MM.1S (cell line): ENCODE measurements around the gene MYO5C.

Experiments
- DNase-seq: peaks from one replicate; pipeline ENCODE4 v3.0.0-alpha.2; 2015
- H2AFZ ChIP-seq: fragments of 300-600 bp; sonication (generic); 2 replicates; pipeline ENCODE4 v1.6.0; 2016; ENCODE audit warnings: antibody characterized with exemption, low read length
- H3F3A ChIP-seq: fragments of 300-600 bp; sonication (generic); 2 replicates; pipeline ENCODE4 v1.6.1; 2016; ENCODE audit warnings: mild to moderate bottlenecking, antibody characterized with exemption, low read length, moderate library complexity, mixed read lengths; ENCODE audit not compliant: insufficient read depth
- H3K27ac ChIP-seq: fragments of 300-600 bp; sonication (generic); 2 replicates; pipeline ENCODE4 v1.5.1; 2016; ENCODE audit warnings: mild to moderate bottlenecking, low read length
- H3K27me3 ChIP-seq: fragments of 300-600 bp; sonication (generic); replicated peaks from 2 replicates; pipeline ENCODE4 v1.6.0; 2016; ENCODE audit warnings: low read length; ENCODE audit not compliant: insufficient read depth
- H3K36me3 ChIP-seq: fragments of 300-600 bp; sonication (generic); replicated peaks from 2 replicates; pipeline ENCODE4 v1.6.1; 2016; ENCODE audit warnings: mild to moderate bottlenecking, low read length, mixed read lengths; ENCODE audit not compliant: insufficient read depth
- H3K4me1 ChIP-seq: fragments of 300-600 bp; sonication (generic); 2 replicates; pipeline ENCODE4 v1.6.1; 2016; ENCODE audit warnings: low read length, mixed read lengths
- H3K4me2 ChIP-seq: fragments of 300-600 bp; sonication (generic); 2 replicates; pipeline ENCODE4 v1.6.0; 2016; ENCODE audit warnings: low read depth, low read length
- H3K4me3 ChIP-seq: fragments of 300-600 bp; sonication (generic); 2 replicates; pipeline ENCODE4 v1.5.1; 2016; ENCODE audit warnings: low read length, mixed read lengths
- H3K79me2 ChIP-seq: fragments of 300-600 bp; sonication (generic); 2 replicates; pipeline ENCODE4 v1.6.1; 2016; ENCODE audit warnings: mixed run types, low read length, mixed read lengths
- H3K9ac ChIP-seq: fragments of 300-600 bp; sonication (generic); 2 replicates; pipeline ENCODE4 v1.6.1; 2016; ENCODE audit warnings: low read length, mixed read lengths
- H3K9me2 ChIP-seq: fragments of 300-600 bp; sonication (generic); replicated peaks from 2 replicates; pipeline ENCODE4 v1.6.1; 2016; ENCODE audit warnings: mild to moderate bottlenecking, low read length, mixed read lengths; ENCODE audit not compliant: insufficient read depth
- H3K9me3 ChIP-seq: fragments of 300-600 bp; sonication (generic); replicated peaks from 2 replicates; pipeline ENCODE4 v1.6.1; 2016; ENCODE audit warnings: mild to moderate bottlenecking, low read length, mixed read lengths; ENCODE audit not compliant: insufficient read depth
- H4K20me1 ChIP-seq: fragments of 300-600 bp; sonication (generic); 2 replicates; pipeline ENCODE4 v1.6.1; 2016; ENCODE audit warnings: mild to moderate bottlenecking, low read length, moderate library complexity, mixed read lengths; ENCODE audit not compliant: insufficient read depth
- EZH2 ChIP-seq: fragments of 300-600 bp; sonication (generic); optimal IDR thresholded peaks from 2 replicates; pipeline ENCODE3; 2017; ENCODE audit warnings: low read depth, mild to moderate bottlenecking, antibody characterized with exemption, low read length, mixed read lengths
- EZH2phosphoT487 ChIP-seq: fragments of 300-600 bp; sonication (generic); IDR thresholded peaks from 2 replicates; pipeline ENCODE4 v1.6.1; 2018; ENCODE audit warnings: antibody characterized with exemption, low read length
- TF ChIP-seq, protein P1 (sequence below): fragments of 300-600 bp; sonication (generic); IDR thresholded peaks from 2 replicates; pipeline ENCODE4 v1.5.1; 2016; ENCODE audit warnings: antibody characterized with exemption, low read length, mixed read lengths

MYO5C gene

DNA sequence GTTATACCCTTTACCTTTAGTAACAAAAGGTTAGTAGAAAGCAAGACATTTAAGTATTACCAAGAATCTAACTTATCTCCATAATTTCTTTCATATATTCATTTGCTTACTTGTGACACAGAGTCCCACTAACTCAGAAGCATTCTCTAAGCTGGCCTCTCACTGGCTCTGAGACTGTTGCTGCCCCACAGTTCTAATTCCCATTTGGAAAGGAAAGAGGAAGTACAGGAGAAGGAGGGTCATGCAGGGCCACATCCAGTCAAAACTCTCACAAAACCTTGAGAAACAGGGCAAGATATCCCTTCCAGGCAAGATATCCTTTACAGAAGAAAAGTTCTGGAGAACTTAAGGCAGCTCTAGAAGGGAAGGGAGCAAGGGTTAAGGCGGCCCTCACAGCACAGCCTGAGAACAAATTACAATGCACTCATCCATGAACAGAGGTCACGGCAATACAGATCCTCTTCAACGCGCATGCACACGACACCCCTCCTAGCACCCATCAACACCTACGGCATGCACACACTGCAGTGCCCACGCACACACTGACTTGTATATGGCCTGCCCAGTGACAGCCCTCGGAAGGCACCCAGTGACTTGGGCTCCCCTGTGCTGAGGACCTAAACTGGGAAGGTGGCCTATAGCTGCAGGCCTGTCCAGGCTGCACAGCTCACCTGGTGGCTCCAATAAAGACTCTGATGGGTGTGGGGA lies 13.0 kb upstream of the MYO5C start:
- H3K27ac ChIP-seq, result no peak overlapping the region
- no peak overlapping the region for H3K9ac ChIP-seq
- H2AFZ ChIP-seq, result no peak overlapping the region
- no peaks in the 10 kb centered on the region for H3K9me2 ChIP-seq
- no peaks in the 10 kb centered on the region for H3K27me3 ChIP-seq
- no peak overlapping the region for H3K4me2 ChIP-seq
- H3K79me2 ChIP-seq, result no peaks in the 10 kb centered on the region
- H3K4me1 ChIP-seq, result no peaks in the 10 kb centered on the region
- H3K36me3 ChIP-seq, result peaks cover 9% of the 10 kb centered on the region; the same call in 1 of the 2 replicates
- no peak for DNase-seq
- H3K4me3 ChIP-seq, result no peak overlapping the region
- 0 out of 2 replicates have a peak, but pooled peaks cover 4% of the 10 kb centered on the region for H3F3A ChIP-seq
- H4K20me1 ChIP-seq, result no peaks in the 10 kb centered on the region
- TF ChIP-seq, protein P1, sequence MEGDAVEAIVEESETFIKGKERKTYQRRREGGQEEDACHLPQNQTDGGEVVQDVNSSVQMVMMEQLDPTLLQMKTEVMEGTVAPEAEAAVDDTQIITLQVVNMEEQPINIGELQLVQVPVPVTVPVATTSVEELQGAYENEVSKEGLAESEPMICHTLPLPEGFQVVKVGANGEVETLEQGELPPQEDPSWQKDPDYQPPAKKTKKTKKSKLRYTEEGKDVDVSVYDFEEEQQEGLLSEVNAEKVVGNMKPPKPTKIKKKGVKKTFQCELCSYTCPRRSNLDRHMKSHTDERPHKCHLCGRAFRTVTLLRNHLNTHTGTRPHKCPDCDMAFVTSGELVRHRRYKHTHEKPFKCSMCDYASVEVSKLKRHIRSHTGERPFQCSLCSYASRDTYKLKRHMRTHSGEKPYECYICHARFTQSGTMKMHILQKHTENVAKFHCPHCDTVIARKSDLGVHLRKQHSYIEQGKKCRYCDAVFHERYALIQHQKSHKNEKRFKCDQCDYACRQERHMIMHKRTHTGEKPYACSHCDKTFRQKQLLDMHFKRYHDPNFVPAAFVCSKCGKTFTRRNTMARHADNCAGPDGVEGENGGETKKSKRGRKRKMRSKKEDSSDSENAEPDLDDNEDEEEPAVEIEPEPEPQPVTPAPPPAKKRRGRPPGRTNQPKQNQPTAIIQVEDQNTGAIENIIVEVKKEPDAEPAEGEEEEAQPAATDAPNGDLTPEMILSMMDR, result no peak
- TF ChIP-seq EZH2 (no peak), EZH2phosphoT487 (no peak)
- H3K9me3 ChIP-seq, result no peaks in the 10 kb centered on the region

DNA sequence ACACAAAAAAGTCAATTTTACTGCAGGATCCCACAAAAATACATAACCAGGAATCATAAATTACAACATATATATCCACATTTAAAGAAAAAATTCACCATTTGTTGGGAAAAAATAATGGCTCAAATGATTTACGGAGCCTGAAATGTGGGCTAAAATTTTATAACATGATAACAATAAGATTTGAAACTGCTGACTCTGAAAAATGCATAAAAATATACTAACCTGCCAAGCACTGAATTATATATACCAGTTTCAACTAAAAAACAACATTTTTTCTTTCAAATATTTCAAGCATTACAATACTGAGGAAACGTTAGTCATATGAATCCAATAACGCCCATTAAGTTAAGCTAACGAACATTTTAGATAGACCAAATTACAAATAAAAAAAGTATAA lies 12.2 kb upstream of the MYO5C start:
- DNase-seq, result no peak
- Histone ChIP-seq H3K9me2 (no peaks in the 10 kb centered on the region), H3K4me3 (no peak overlapping the region), H3K27ac (no peak overlapping the region), H4K20me1 (no peaks in the 10 kb centered on the region), H2AFZ (no peak overlapping the region), H3K36me3 (peaks cover 3% of the 10 kb centered on the region; the same call in 1 of the 2 replicates), H3K79me2 (no peaks in the 10 kb centered on the region), H3K4me2 (no peak overlapping the region), H3F3A (0 out of 2 replicates have a peak, but pooled peaks cover 4% of the 10 kb centered on the region), H3K4me1 (no peaks in the 10 kb centered on the region), H3K27me3 (no peaks in the 10 kb centered on the region), H3K9me3 (no peaks in the 10 kb centered on the region), H3K9ac (no peak overlapping the region)
- no peak for TF ChIP-seq EZH2
- no peak for TF ChIP-seq EZH2phosphoT487
- TF ChIP-seq, protein P1, result no peak

DNA sequence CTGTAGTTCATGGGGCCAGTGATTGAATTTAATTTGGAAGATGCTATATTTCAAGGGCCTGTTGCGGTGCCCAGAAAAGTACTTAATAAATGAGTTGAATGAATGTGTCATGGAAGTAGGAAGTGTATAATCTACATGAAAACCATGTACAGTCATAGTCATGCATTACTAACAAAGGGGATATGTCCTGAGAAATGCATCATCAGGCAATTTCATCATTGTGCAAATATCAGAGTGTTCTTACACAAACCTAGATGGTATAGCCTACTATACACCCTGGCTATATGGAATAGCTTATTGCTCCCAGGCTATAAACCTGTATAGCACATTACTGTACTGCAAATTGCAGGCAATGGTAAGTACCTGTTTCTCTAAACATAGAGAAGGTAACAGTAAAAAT lies 10.7 kb upstream of the MYO5C start:
- H3K27ac ChIP-seq, result no peak overlapping the region
- no peak overlapping the region for H2AFZ ChIP-seq
- no peak for DNase-seq
- no peaks in the 10 kb centered on the region for H3K4me1 ChIP-seq
- no peak overlapping the region for H3K9ac ChIP-seq
- H3F3A ChIP-seq, result peaks cover 4% of the 10 kb centered on the region; the same call in 1 of the 2 replicates
- no peak overlapping the region for H3K4me2 ChIP-seq
- H4K20me1 ChIP-seq, result no peaks in the 10 kb centered on the region
- no peaks in the 10 kb centered on the region for H3K27me3 ChIP-seq
- no peaks in the 10 kb centered on the region for H3K9me3 ChIP-seq
- no peaks in the 10 kb centered on the region for H3K36me3 ChIP-seq
- TF ChIP-seq EZH2phosphoT487 (no peak), EZH2 (no peak)
- TF ChIP-seq, protein P1, result no peak
- no peaks in the 10 kb centered on the region for H3K9me2 ChIP-seq
- no peaks in the 10 kb centered on the region for H3K79me2 ChIP-seq
- no peak overlapping the region for H3K4me3 ChIP-seq
